ENCODE measurements around the gene CAPN13.

The CAPN13 gene

GRCh38 chr2:30691948-30692828 lies 115.1 kb downstream of the CAPN13 start:
- Histone ChIP-seq H3K9me2 (replicated peaks; ENCODE audit: control insufficient read depth, low read length) (no peaks in the 10 kb centered on the region), H3K36me3 (ENCODE audit: control insufficient read depth, low read length) (no peaks in the 10 kb centered on the region), H3F3A (ENCODE audit: control insufficient read depth, insufficient read depth) (no peaks in the 10 kb centered on the region), H3K27me3 (ENCODE audit: control insufficient read depth, low read length) (peaks cover 9% of the 10 kb centered on the region; the same call in 1 of the 2 replicates), H4K20me1 (ENCODE audit: control insufficient read depth, insufficient read depth, low read depth, low read length) (no peaks in the 10 kb centered on the region), H3K4me3 (ENCODE audit: low read length) (no peak overlapping the region), H3K79me2 (ENCODE audit: control insufficient read depth, low read length) (no peaks in the 10 kb centered on the region), H3K4me2 (ENCODE audit: low read length) (no peak overlapping the region), H3K27ac (ENCODE audit: low read depth, low read length) (no peak overlapping the region), H3K9me3 (ENCODE audit: control insufficient read depth, insufficient read depth, low read length) (no peaks in the 10 kb centered on the region), H3K4me1 (ENCODE audit: control insufficient read depth, low read length) (no peaks in the 10 kb centered on the region)
- no peak for TF ChIP-seq CTCF (IDR thresholded peaks at IDR 0.05; ENCODE audit: low read depth, low read length, poor library complexity, severe bottlenecking)
- no peak for TF ChIP-seq EZH2phosphoT487 (IDR thresholded peaks at IDR 0.05; ENCODE audit: borderline replicate concordance, low read length)

- H3K4me2 ChIP-seq (ENCODE audit: low read length), result no peak overlapping the region
- H3K4me1 ChIP-seq (ENCODE audit: control insufficient read depth, low read length), result no peaks in the 10 kb centered on the region
- no peaks in the 10 kb centered on the region for H3K79me2 ChIP-seq (ENCODE audit: control insufficient read depth, low read length)
- H3K27ac ChIP-seq (ENCODE audit: low read depth, low read length), result no peak overlapping the region
- H3K9me3 ChIP-seq (ENCODE audit: control insufficient read depth, insufficient read depth, low read length), result no peaks in the 10 kb centered on the region
- peaks cover 9% of the 10 kb centered on the region; the same call in 1 of the 2 replicates for H3K27me3 ChIP-seq (ENCODE audit: control insufficient read depth, low read length)
- TF ChIP-seq CTCF (IDR thresholded peaks at IDR 0.05; ENCODE audit: low read depth, low read length, poor library complexity, severe bottlenecking) (no peak), EZH2phosphoT487 (IDR thresholded peaks at IDR 0.05; ENCODE audit: borderline replicate concordance, low read length) (no peak)
- no peaks in the 10 kb centered on the region for H3K36me3 ChIP-seq (ENCODE audit: control insufficient read depth, low read length)
- H3F3A ChIP-seq (ENCODE audit: control insufficient read depth, insufficient read depth), result no peaks in the 10 kb centered on the region
- no peaks in the 10 kb centered on the region for H4K20me1 ChIP-seq (ENCODE audit: control insufficient read depth, insufficient read depth, low read depth, low read length)
- no peak overlapping the region for H3K4me3 ChIP-seq (ENCODE audit: low read length)
- H3K9me2 ChIP-seq (replicated peaks; ENCODE audit: control insufficient read depth, low read length), result no peaks in the 10 kb centered on the region
Measured at GRCh38 chr2:30691091-30691947, 115.9 kb downstream of the CAPN13 start.

GRCh38 chr2:30690126-30690561 lies 117.1 kb downstream of the CAPN13 start:
- Histone ChIP-seq H3K27me3 (ENCODE audit: control insufficient read depth, low read length) (peaks cover 9% of the 10 kb centered on the region; the same call in 1 of the 2 replicates), H3K4me2 (ENCODE audit: low read length) (no peak overlapping the region), H3K79me2 (ENCODE audit: control insufficient read depth, low read length) (no peaks in the 10 kb centered on the region), H3K9me3 (ENCODE audit: control insufficient read depth, insufficient read depth, low read length) (no peaks in the 10 kb centered on the region), H3K27ac (ENCODE audit: low read depth, low read length) (no peak overlapping the region), H3K4me3 (ENCODE audit: low read length) (no peak overlapping the region), H4K20me1 (ENCODE audit: control insufficient read depth, insufficient read depth, low read depth, low read length) (no peaks in the 10 kb centered on the region), H3F3A (ENCODE audit: control insufficient read depth, insufficient read depth) (no peaks in the 10 kb centered on the region), H3K36me3 (ENCODE audit: control insufficient read depth, low read length) (no peaks in the 10 kb centered on the region), H3K9me2 (replicated peaks; ENCODE audit: control insufficient read depth, low read length) (no peaks in the 10 kb centered on the region), H3K4me1 (ENCODE audit: control insufficient read depth, low read length) (no peaks in the 10 kb centered on the region)
- no peak for TF ChIP-seq EZH2phosphoT487 (IDR thresholded peaks at IDR 0.05; ENCODE audit: borderline replicate concordance, low read length)
- TF ChIP-seq CTCF (IDR thresholded peaks at IDR 0.05; ENCODE audit: low read depth, low read length, poor library complexity, severe bottlenecking), result no peak
